ENCODE results near the gene IL17RB. TPM values are rescaled to one million over a fixed set of nuclear protein-coding genes. Genes with fewer than 3 reads are reported as not detected.

IL17RB gene
- total RNA-seq, 1 experiment from 2014 or later = 0.19 TPM

GRCh38 chr3:53809267-53809666 is 37.1 kb upstream of the IL17RB start:
- H3K36me3 Mint-ChIP-seq (ENCODE audit: insufficient read depth, unreplicated experiment) = no peaks in the 10 kb centered on the region
- no peak for DNase-seq (ENCODE audit: unreplicated experiment)
- CTCF ChIA-PET = interaction anchor here (0.7 kb wide), 1 partner anchor 382 kb away, joined by 3 read pairs; no protein-coding TSS in a partner anchor
- H3K27me3 Mint-ChIP-seq (ENCODE audit: insufficient read depth, unreplicated experiment) = no peaks in the 10 kb centered on the region
- BruUV-seq (replicated peaks) = no TSS peak
- intact Hi-C loops (cut with micrococcal nuclease) = no loop called here
- no peak overlapping the region for H3K4me3 Mint-ChIP-seq (ENCODE audit: unreplicated experiment)
- no peaks in the 10 kb centered on the region for H3K4me1 Mint-ChIP-seq (ENCODE audit: insufficient read depth, unreplicated experiment)
- no peak overlapping the region for H3K27ac Mint-ChIP-seq (ENCODE audit: low read depth, unreplicated experiment)
- H3K9me3 Mint-ChIP-seq (ENCODE audit: unreplicated experiment) = no peaks in the 10 kb centered on the region
- POLR2A ChIA-PET = no interaction called here
- no peak for TF ChIP-seq CTCF (IDR thresholded peaks at IDR 0.05; ENCODE audit: unreplicated experiment)

- Mint-ChIP-seq H3K27ac (ENCODE audit: low read depth, unreplicated experiment) (no peak overlapping the region), H3K4me1 (ENCODE audit: insufficient read depth, unreplicated experiment) (no peaks in the 10 kb centered on the region), H3K36me3 (ENCODE audit: insufficient read depth, unreplicated experiment) (no peaks in the 10 kb centered on the region), H3K4me3 (ENCODE audit: unreplicated experiment) (no peak overlapping the region), H3K27me3 (ENCODE audit: insufficient read depth, unreplicated experiment) (no peaks in the 10 kb centered on the region), H3K9me3 (ENCODE audit: unreplicated experiment) (no peaks in the 10 kb centered on the region)
- no peak for DNase-seq (ENCODE audit: unreplicated experiment)
- CTCF ChIA-PET = interaction anchor here (0.6 kb wide), 1 partner anchor 168 kb away, joined by 3 read pairs; no protein-coding TSS in a partner anchor
- no TSS peak for BruUV-seq (replicated peaks)
- no peak for TF ChIP-seq CTCF (IDR thresholded peaks at IDR 0.05; ENCODE audit: unreplicated experiment)
- POLR2A ChIA-PET = no interaction called here
- intact Hi-C loops (cut with micrococcal nuclease) = no loop called here
Observed at GRCh38 chr3:53809764-53810400, 36.5 kb upstream of the IL17RB start.

GRCh38 chr3:53811143-53811927 is 35.0 kb upstream of the IL17RB start:
- TF ChIP-seq CTCF (IDR thresholded peaks at IDR 0.05; ENCODE audit: unreplicated experiment) = no peak
- no peaks in the 10 kb centered on the region for H3K4me1 Mint-ChIP-seq (ENCODE audit: insufficient read depth, unreplicated experiment)
- H3K4me3 Mint-ChIP-seq (ENCODE audit: unreplicated experiment) = no peak overlapping the region
- H3K9me3 Mint-ChIP-seq (ENCODE audit: unreplicated experiment) = no peaks in the 10 kb centered on the region
- H3K36me3 Mint-ChIP-seq (ENCODE audit: insufficient read depth, unreplicated experiment) = no peaks in the 10 kb centered on the region
- BruUV-seq (replicated peaks) = no TSS peak
- intact Hi-C loops (cut with micrococcal nuclease) = no loop called here
- DNase-seq (ENCODE audit: unreplicated experiment) = no peak
- no peaks in the 10 kb centered on the region for H3K27me3 Mint-ChIP-seq (ENCODE audit: insufficient read depth, unreplicated experiment)
- H3K27ac Mint-ChIP-seq (ENCODE audit: low read depth, unreplicated experiment) = no peak overlapping the region
- POLR2A ChIA-PET = no interaction called here
- CTCF ChIA-PET = interaction anchor here (0.7 kb wide), 1 partner anchor 24 kb away, joined by 5 read pairs; no protein-coding TSS in a partner anchor

GRCh38 chr3:53812434-53812833 is 33.9 kb upstream of the IL17RB start:
- intact Hi-C loops (cut with micrococcal nuclease) = no loop called here
- no TSS peak for BruUV-seq (replicated peaks)
- DNase-seq (ENCODE audit: unreplicated experiment) = no peak
- Mint-ChIP-seq H3K4me1 (ENCODE audit: insufficient read depth, unreplicated experiment) (no peaks in the 10 kb centered on the region), H3K27ac (ENCODE audit: low read depth, unreplicated experiment) (no peak overlapping the region), H3K36me3 (ENCODE audit: insufficient read depth, unreplicated experiment) (no peaks in the 10 kb centered on the region), H3K27me3 (ENCODE audit: insufficient read depth, unreplicated experiment) (no peaks in the 10 kb centered on the region), H3K4me3 (ENCODE audit: unreplicated experiment) (no peak overlapping the region), H3K9me3 (ENCODE audit: unreplicated experiment) (no peaks in the 10 kb centered on the region)
- POLR2A ChIA-PET = no interaction called here
- CTCF ChIA-PET = interaction anchor here (1.0 kb wide), 1 partner anchor 33 kb away, joined by 3 read pairs; no protein-coding TSS in a partner anchor
- TF ChIP-seq CTCF (IDR thresholded peaks at IDR 0.05; ENCODE audit: unreplicated experiment) = no peak
